ENCODE data around the gene DNASE1L2. TPM values are rescaled to one million over a fixed set of nuclear protein-coding genes. Genes with fewer than 3 reads are reported as not detected.
"Not testable (repeated sequence)": the region's sequence is repeated elsewhere in the genome, so short reads cannot be mapped to it uniquely, and the experiment has no call there.

The DNASE1L2 gene
- total RNA-seq, 1 donor from 2014 or later, result 2.8 TPM

- intact Hi-C loops (cut with micrococcal nuclease), result no loop called here
These were observed 1.4 kb downstream of the DNASE1L2 start for GRCh38 chr16:2237493-2238149.

GRCh38 chr16:2238150-2238837 lies 2.0 kb downstream of the DNASE1L2 start:
- intact Hi-C loops (cut with micrococcal nuclease), result no loop called here

- intact Hi-C loops (cut with micrococcal nuclease), result no loop called here
These were observed 2.8 kb downstream of the DNASE1L2 start for GRCh38 chr16:2238838-2239675.

- intact Hi-C loops (cut with micrococcal nuclease), result not testable (repeated sequence)
These were observed 4.1 kb downstream of the DNASE1L2 start for GRCh38 chr16:2240331-2240730.

GRCh38 chr16:2242598-2242997 lies 6.4 kb downstream of the DNASE1L2 start:
- intact Hi-C loops (cut with micrococcal nuclease), result no loop called here

GRCh38 chr16:2243031-2243528 lies 6.8 kb downstream of the DNASE1L2 start:
- intact Hi-C loops (cut with micrococcal nuclease), result no loop called here

GRCh38 chr16:2243781-2244180 lies 7.5 kb downstream of the DNASE1L2 start:
- intact Hi-C loops (cut with micrococcal nuclease), result no loop called here

- intact Hi-C loops (cut with micrococcal nuclease), result no loop called here
These were observed 8.1 kb downstream of the DNASE1L2 start for GRCh38 chr16:2244301-2244700.

GRCh38 chr16:2244926-2245795 lies 8.9 kb downstream of the DNASE1L2 start:
- intact Hi-C loops (cut with micrococcal nuclease), result no loop called here

- intact Hi-C loops (cut with micrococcal nuclease), result no loop called here
These were observed 10.1 kb downstream of the DNASE1L2 start for GRCh38 chr16:2246301-2246885.

GRCh38 chr16:2250652-2251295 lies 14.5 kb downstream of the DNASE1L2 start:
- intact Hi-C loops (cut with micrococcal nuclease), result loop anchor here (2.0 to 5.0 kb wide), 2 partner anchors 28 to 38 kb away; partner anchors contain the start of genes BRICD5, E4F1 and PGP

- intact Hi-C loops (cut with micrococcal nuclease), result loop anchor here (2.0 to 5.0 kb wide), 2 partner anchors 29 to 39 kb away; partner anchors contain the start of genes BRICD5, E4F1 and PGP
These were observed 15.3 kb downstream of the DNASE1L2 start, which contains the start of gene ECI1 for GRCh38 chr16:2251296-2252111. Gene ECI1 (minus strand): TSS chr16:2251587. CDS start chr16:2251566, 21 bp downstream.

- intact Hi-C loops (cut with micrococcal nuclease), result loop anchor here (5.0 kb wide), 1 partner anchor 40 kb away; the partner anchor contains the start of genes BRICD5 and PGP
These were observed 16.5 kb downstream of the DNASE1L2 start for GRCh38 chr16:2252806-2253148.

GRCh38 chr16:2253293-2253692 lies 17.0 kb downstream of the DNASE1L2 start:
- intact Hi-C loops (cut with micrococcal nuclease), result loop anchor here (5.0 kb wide), 1 partner anchor 41 kb away; the partner anchor contains the start of genes BRICD5 and PGP

GRCh38 chr16:2256531-2257140 lies 20.4 kb downstream of the DNASE1L2 start:
- intact Hi-C loops (cut with micrococcal nuclease), result no loop called here

- intact Hi-C loops (cut with micrococcal nuclease), result no loop called here
These were observed 21.5 kb downstream of the DNASE1L2 start for GRCh38 chr16:2257726-2258125.

- intact Hi-C loops (cut with micrococcal nuclease), result not testable (repeated sequence)
These were observed 22.3 kb downstream of the DNASE1L2 start for GRCh38 chr16:2258530-2258929.

- intact Hi-C loops (cut with micrococcal nuclease), result no loop called here
These were observed 24.0 kb downstream of the DNASE1L2 start for GRCh38 chr16:2260250-2260649.
